ENCODE measurements around the gene SRC.

SRC gene

GRCh38 chr20:37309936-37310590 lies 35.9 kb upstream of the SRC start:
- no peak for TF ChIP-seq CTCF (IDR thresholded peaks at IDR 0.05; ENCODE audit: insufficient read depth, low read depth, low read length, missing control alignments)
- DNase-seq (ENCODE audit: low read depth) = peak; percentile 79
- H3K4me3 ChIP-seq (ENCODE audit: low read length) = no peak overlapping the region

- no peak for DNase-seq (ENCODE audit: low read depth)
- TF ChIP-seq CTCF (IDR thresholded peaks at IDR 0.05; ENCODE audit: insufficient read depth, low read depth, low read length, missing control alignments) = no peak
- no peak overlapping the region for H3K4me3 ChIP-seq (ENCODE audit: low read length)
These were observed 35.0 kb upstream of the SRC start for GRCh38 chr20:37310951-37311350.

GRCh38 chr20:37311710-37312355 lies 34.1 kb upstream of the SRC start:
- no peak for TF ChIP-seq CTCF (IDR thresholded peaks at IDR 0.05; ENCODE audit: insufficient read depth, low read depth, low read length, missing control alignments)
- no peak overlapping the region for H3K4me3 ChIP-seq (ENCODE audit: low read length)
- DNase-seq (ENCODE audit: low read depth) = peak; percentile 49

GRCh38 chr20:37313546-37314091 lies 32.3 kb upstream of the SRC start:
- TF ChIP-seq CTCF (IDR thresholded peaks at IDR 0.05; ENCODE audit: insufficient read depth, low read depth, low read length, missing control alignments) = no peak
- no peak overlapping the region for H3K4me3 ChIP-seq (ENCODE audit: low read length)
- DNase-seq (ENCODE audit: low read depth) = no peak

- TF ChIP-seq CTCF (IDR thresholded peaks at IDR 0.05; ENCODE audit: insufficient read depth, low read depth, low read length, missing control alignments) = no peak
- no peak overlapping the region for H3K4me3 ChIP-seq (ENCODE audit: low read length)
- no peak for DNase-seq (ENCODE audit: low read depth)
These were observed 31.8 kb upstream of the SRC start for GRCh38 chr20:37314099-37314498.

GRCh38 chr20:37314617-37315016 lies 31.3 kb upstream of the SRC start:
- DNase-seq (ENCODE audit: low read depth) = no peak
- H3K4me3 ChIP-seq (ENCODE audit: low read length) = no peak overlapping the region
- no peak for TF ChIP-seq CTCF (IDR thresholded peaks at IDR 0.05; ENCODE audit: insufficient read depth, low read depth, low read length, missing control alignments)

Data from epithelial cell of esophagus (primary cell).